ENCODE data around the gene CCDC24. TPM values are rescaled to one million over a fixed set of nuclear protein-coding genes. Genes with fewer than 3 reads are reported as not detected.

Gene CCDC24
- total RNA-seq, 1 experiment from 2014 or later, result 24.4 TPM

GRCh38 chr1:43969416-43969745 is 22.0 kb upstream of the CCDC24 start:
- no peaks in the 10 kb centered on the region for H3K9me3 ChIP-seq (ENCODE audit: control insufficient read depth, insufficient read depth, low read depth, low read length)
- TF ChIP-seq TCF7L2 (IDR thresholded peaks at IDR 0.05; ENCODE audit: low read depth, low read length), result no peak
- TF ChIP-seq, protein P1, sequence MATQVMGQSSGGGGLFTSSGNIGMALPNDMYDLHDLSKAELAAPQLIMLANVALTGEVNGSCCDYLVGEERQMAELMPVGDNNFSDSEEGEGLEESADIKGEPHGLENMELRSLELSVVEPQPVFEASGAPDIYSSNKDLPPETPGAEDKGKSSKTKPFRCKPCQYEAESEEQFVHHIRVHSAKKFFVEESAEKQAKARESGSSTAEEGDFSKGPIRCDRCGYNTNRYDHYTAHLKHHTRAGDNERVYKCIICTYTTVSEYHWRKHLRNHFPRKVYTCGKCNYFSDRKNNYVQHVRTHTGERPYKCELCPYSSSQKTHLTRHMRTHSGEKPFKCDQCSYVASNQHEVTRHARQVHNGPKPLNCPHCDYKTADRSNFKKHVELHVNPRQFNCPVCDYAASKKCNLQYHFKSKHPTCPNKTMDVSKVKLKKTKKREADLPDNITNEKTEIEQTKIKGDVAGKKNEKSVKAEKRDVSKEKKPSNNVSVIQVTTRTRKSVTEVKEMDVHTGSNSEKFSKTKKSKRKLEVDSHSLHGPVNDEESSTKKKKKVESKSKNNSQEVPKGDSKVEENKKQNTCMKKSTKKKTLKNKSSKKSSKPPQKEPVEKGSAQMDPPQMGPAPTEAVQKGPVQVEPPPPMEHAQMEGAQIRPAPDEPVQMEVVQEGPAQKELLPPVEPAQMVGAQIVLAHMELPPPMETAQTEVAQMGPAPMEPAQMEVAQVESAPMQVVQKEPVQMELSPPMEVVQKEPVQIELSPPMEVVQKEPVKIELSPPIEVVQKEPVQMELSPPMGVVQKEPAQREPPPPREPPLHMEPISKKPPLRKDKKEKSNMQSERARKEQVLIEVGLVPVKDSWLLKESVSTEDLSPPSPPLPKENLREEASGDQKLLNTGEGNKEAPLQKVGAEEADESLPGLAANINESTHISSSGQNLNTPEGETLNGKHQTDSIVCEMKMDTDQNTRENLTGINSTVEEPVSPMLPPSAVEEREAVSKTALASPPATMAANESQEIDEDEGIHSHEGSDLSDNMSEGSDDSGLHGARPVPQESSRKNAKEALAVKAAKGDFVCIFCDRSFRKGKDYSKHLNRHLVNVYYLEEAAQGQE (IDR thresholded peaks at IDR 0.05; ENCODE audit: insufficient read depth in 1 of 2, low read depth in 2 of 2, low read length in 1 of 2), result no peak
- TF ChIP-seq POLR2AphosphoS5 (IDR thresholded peaks at IDR 0.05; ENCODE audit: low read depth, low read length), result no peak
- TF ChIP-seq, protein P2, sequence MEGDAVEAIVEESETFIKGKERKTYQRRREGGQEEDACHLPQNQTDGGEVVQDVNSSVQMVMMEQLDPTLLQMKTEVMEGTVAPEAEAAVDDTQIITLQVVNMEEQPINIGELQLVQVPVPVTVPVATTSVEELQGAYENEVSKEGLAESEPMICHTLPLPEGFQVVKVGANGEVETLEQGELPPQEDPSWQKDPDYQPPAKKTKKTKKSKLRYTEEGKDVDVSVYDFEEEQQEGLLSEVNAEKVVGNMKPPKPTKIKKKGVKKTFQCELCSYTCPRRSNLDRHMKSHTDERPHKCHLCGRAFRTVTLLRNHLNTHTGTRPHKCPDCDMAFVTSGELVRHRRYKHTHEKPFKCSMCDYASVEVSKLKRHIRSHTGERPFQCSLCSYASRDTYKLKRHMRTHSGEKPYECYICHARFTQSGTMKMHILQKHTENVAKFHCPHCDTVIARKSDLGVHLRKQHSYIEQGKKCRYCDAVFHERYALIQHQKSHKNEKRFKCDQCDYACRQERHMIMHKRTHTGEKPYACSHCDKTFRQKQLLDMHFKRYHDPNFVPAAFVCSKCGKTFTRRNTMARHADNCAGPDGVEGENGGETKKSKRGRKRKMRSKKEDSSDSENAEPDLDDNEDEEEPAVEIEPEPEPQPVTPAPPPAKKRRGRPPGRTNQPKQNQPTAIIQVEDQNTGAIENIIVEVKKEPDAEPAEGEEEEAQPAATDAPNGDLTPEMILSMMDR (IDR thresholded peaks at IDR 0.05), result no peak
- no peak for TF ChIP-seq SIN3A (IDR thresholded peaks at IDR 0.05; ENCODE audit: borderline replicate concordance, insufficient read depth, low read depth, low read length)
- ChIA-PET POLR2A (no interaction called here), CTCF (interaction anchor here (0.7 kb wide), 1 partner anchor 146 kb away, joined by 4 read pairs; no protein-coding TSS in a partner anchor)
- intact Hi-C loops (cut with micrococcal nuclease; ENCODE audit: unreplicated experiment) (no loop called here), in situ Hi-C loops (cut with HindIII; ENCODE audit: low pct_unique_long_range_greater_than_20kb, low sequenced_read_pairs) (no loop called here)
- no peaks in the 10 kb centered on the region for H3K27me3 ChIP-seq (ENCODE audit: control insufficient read depth, insufficient read depth, low read length)
- no TSS peak for BruUV-seq (replicated peaks)
- peak overlapping the region; percentile 48; the same call in 1 of the 2 replicates for H3K27ac ChIP-seq (ENCODE audit: low read length)
- peaks cover 9% of the 10 kb centered on the region; the same call in 1 of the 2 replicates for H3K36me3 ChIP-seq (ENCODE audit: control insufficient read depth, insufficient read depth, low read length)
- DNase-seq (ENCODE audit: low read depth, low spot score) (no peak), ATAC-seq (peak; percentile 3; the same call in 1 of the 2 replicates)
- peak overlapping the region; percentile 99 to 100 for H3K4me3 ChIP-seq (ENCODE audit: low read depth in 2 of 2, low read length in 2 of 2)
- H3K4me1 ChIP-seq (ENCODE audit: control insufficient read depth, insufficient read depth, low read length), result peaks cover 18% of the 10 kb centered on the region

DNA sequence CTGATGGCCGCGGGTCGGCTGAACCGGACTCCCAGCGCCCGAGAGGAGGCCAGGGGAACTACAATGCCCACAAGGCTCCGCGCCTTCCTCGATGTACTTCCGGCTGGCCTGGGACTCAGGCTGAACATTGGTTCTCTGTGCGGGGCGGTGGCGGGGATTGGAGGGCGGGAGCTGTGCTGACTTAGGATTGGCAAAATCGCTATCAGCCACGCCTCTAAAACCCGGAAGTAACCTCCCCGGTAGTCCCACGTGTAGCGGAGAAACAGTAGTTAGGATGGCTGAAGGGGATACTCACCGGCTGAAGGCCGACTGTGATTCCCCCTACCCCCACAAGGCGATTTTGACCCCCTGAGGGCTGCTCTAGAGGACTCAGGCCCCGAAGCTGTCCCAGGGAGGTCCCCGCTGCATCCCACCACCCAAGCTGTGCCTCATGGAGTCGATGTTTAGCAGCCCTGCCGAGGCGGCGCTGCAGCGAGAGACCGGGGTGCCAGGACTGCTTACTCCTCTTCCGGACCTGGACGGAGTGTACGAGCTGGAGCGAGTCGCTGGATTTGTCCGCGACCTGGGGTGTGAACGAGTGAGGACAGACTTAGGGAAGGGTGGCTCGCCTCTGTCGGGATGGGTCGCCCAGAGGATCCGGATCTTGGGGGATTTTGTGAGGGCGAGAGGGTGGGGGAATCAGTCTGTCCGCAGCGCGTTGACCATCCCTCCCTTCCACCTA is 21.5 kb upstream of the CCDC24 start, which contains the start of gene DPH2:
Gene DPH2, plus strand, starts transcription at position 265 of the 721 bp plus-strand sequence. Its CDS starts 166 bp downstream, at position 431.
- Histone ChIP-seq H3K36me3 (ENCODE audit: control insufficient read depth, insufficient read depth, low read length) (peaks cover 9% of the 10 kb centered on the region; the same call in 1 of the 2 replicates), H3K27ac (ENCODE audit: low read length) (peak within 1 kb of the TSS; percentile 95), H3K27me3 (ENCODE audit: control insufficient read depth, insufficient read depth, low read length) (no peaks in the 10 kb centered on the region), H3K4me1 (ENCODE audit: control insufficient read depth, insufficient read depth, low read length) (peaks cover 18% of the 10 kb centered on the region), H3K9me3 (ENCODE audit: control insufficient read depth, insufficient read depth, low read depth, low read length) (no peaks in the 10 kb centered on the region), H3K4me3 (ENCODE audit: low read depth in 2 of 2, low read length in 2 of 2) (peak within 1 kb of the TSS; percentile 99 to 100)
- intact Hi-C loops (cut with micrococcal nuclease; ENCODE audit: unreplicated experiment), result no loop called here
- BruUV-seq (replicated peaks), result TSS peak; percentile 85
- TF ChIP-seq TCF7L2 (IDR thresholded peaks at IDR 0.05; ENCODE audit: low read depth, low read length) (no peak), POLR2AphosphoS5 (IDR thresholded peaks at IDR 0.05; ENCODE audit: low read depth, low read length) (peak; percentile 67), SIN3A (IDR thresholded peaks at IDR 0.05; ENCODE audit: borderline replicate concordance, insufficient read depth, low read depth, low read length) (peak; percentile 92; the same call in 1 of the 2 replicates)
- peak; percentile 94 for DNase-seq (ENCODE audit: low read depth, low spot score)
- ATAC-seq, result peak; percentile 94
- ChIA-PET POLR2A (no interaction called here), CTCF (interaction anchor here (0.7 kb wide), 1 partner anchor 145 kb away, joined by 4 read pairs; no protein-coding TSS in a partner anchor)
- in situ Hi-C loops (cut with HindIII; ENCODE audit: low pct_unique_long_range_greater_than_20kb, low sequenced_read_pairs), result no loop called here

DNA sequence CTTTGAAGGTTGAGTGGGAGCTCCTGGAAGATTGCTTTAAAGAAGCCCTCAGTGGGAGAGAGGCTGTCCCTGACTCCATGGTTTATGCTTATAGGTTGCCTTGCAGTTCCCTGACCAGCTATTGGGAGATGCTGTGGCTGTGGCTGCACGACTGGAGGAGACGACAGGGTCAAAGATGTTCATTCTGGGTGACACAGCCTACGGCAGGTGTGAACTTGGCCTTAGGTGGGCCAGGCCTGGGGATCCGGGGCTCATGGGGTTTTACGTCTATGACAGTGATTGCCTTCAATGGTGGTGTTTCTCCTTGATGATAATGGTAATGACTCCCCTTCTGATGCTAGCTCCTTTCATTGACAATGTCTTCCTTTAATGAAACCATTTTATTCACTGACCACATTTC is 20.9 kb upstream of the CCDC24 start:
- Histone ChIP-seq H3K4me3 (ENCODE audit: low read depth in 2 of 2, low read length in 2 of 2) (peak overlapping the region; percentile 99 to 100), H3K4me1 (ENCODE audit: control insufficient read depth, insufficient read depth, low read length) (peaks cover 18% of the 10 kb centered on the region), H3K27me3 (ENCODE audit: control insufficient read depth, insufficient read depth, low read length) (no peaks in the 10 kb centered on the region), H3K27ac (ENCODE audit: low read length) (peak overlapping the region; percentile 95), H3K9me3 (ENCODE audit: control insufficient read depth, insufficient read depth, low read depth, low read length) (no peaks in the 10 kb centered on the region), H3K36me3 (ENCODE audit: control insufficient read depth, insufficient read depth, low read length) (peaks cover 9% of the 10 kb centered on the region; the same call in 1 of the 2 replicates)
- intact Hi-C loops (cut with micrococcal nuclease; ENCODE audit: unreplicated experiment) (no loop called here), in situ Hi-C loops (cut with HindIII; ENCODE audit: low pct_unique_long_range_greater_than_20kb, low sequenced_read_pairs) (no loop called here)
- ChIA-PET POLR2A (no interaction called here), CTCF (no interaction called here)
- BruUV-seq (replicated peaks), result no TSS peak
- DNase-seq (ENCODE audit: low read depth, low spot score) (no peak), ATAC-seq (no peak)
- TF ChIP-seq POLR2AphosphoS5 (IDR thresholded peaks at IDR 0.05; ENCODE audit: low read depth, low read length) (no peak), TCF7L2 (IDR thresholded peaks at IDR 0.05; ENCODE audit: low read depth, low read length) (no peak), SIN3A (IDR thresholded peaks at IDR 0.05; ENCODE audit: borderline replicate concordance, insufficient read depth, low read depth, low read length) (no peak)
- TF ChIP-seq, protein P2 (IDR thresholded peaks at IDR 0.05), result no peak
- TF ChIP-seq, protein P1 (IDR thresholded peaks at IDR 0.05; ENCODE audit: insufficient read depth in 1 of 2, low read depth in 2 of 2, low read length in 1 of 2), result no peak

Measured in Panc1 (cell line).